Smooth muscle cell (in vitro differentiated cells): ENCODE measurements around the gene KLHL18. TPM values are rescaled to one million over a fixed set of nuclear protein-coding genes. Genes with fewer than 3 reads are reported as not detected.
"Not testable (repeated sequence)": the region's sequence is repeated elsewhere in the genome, so short reads cannot be mapped to it uniquely, and the experiment has no call there.

Source experiments
- DNase-seq: peaks from one replicate; lab custom pipeline; 2025; ENCODE audit not compliant: unreplicated experiment; lab: John Stamatoyannopoulos, UW
- H2AFZ ChIP-seq: fragments of 200-600 bp; sonication (generic); 2 replicates; pipeline ENCODE4 v1.6.0; 2016; ENCODE audit warnings: antibody characterized with exemption, low read depth, mild to moderate bottlenecking
- H3F3A ChIP-seq: fragments of 200-600 bp; sonication (generic); 2 replicates; pipeline ENCODE4 v1.6.0; 2017; ENCODE audit warnings: antibody characterized with exemption, low read depth
- H3K27ac ChIP-seq: fragments of 200-600 bp; sonication (generic); 2 replicates; pipeline ENCODE4 v1.5.1; 2016; ENCODE audit warnings: low read depth, mild to moderate bottlenecking
- H3K27me3 ChIP-seq: fragments of 200-600 bp; sonication (generic); 2 replicates; pipeline ENCODE4 v1.6.1; 2016; ENCODE audit warnings: low read depth, mild to moderate bottlenecking
- H3K36me3 ChIP-seq: fragments of 200-600 bp; sonication (generic); 2 replicates; pipeline ENCODE4 v1.5.1; 2016; ENCODE audit warnings: low read depth
- H3K4me1 ChIP-seq: fragments of 200-600 bp; sonication (generic); 2 replicates; pipeline ENCODE4 v1.5.1; 2016; ENCODE audit warnings: low read depth
- H3K4me2 ChIP-seq: fragments of 200-600 bp; sonication (generic); 2 replicates; pipeline ENCODE4 v1.6.0; 2016; ENCODE audit warnings: mild to moderate bottlenecking
- H3K4me3 ChIP-seq: fragments of 200-600 bp; sonication (generic); 2 replicates; pipeline ENCODE4 v1.5.1; 2016; ENCODE audit warnings: mild to moderate bottlenecking
- H3K79me2 ChIP-seq: fragments of 200-600 bp; sonication (generic); 2 replicates; pipeline ENCODE4 v1.6.0; 2016; ENCODE audit warnings: low read depth, mild to moderate bottlenecking
- H3K9ac ChIP-seq: fragments of 200-600 bp; sonication (generic); 2 replicates; pipeline ENCODE4 v1.6.0; 2016; ENCODE audit warnings: low read depth
- H3K9me3 ChIP-seq: fragments of 200-600 bp; sonication (generic); replicated peaks from 2 replicates; pipeline ENCODE4 v1.5.1; 2016; ENCODE audit warnings: low read depth
- H4K20me1 ChIP-seq: fragments of 200-600 bp; sonication (generic); 2 replicates; pipeline ENCODE4 v1.6.0; 2016; ENCODE audit warnings: low read depth
- WGBS: methylation state at CpG from one replicate; pipeline ENCODE4 v1.1.7; 2016; ENCODE audit warnings: low lambda C conversion rate; 5-methylcytosine and 5-hydroxymethylcytosine counted together
- polyA plus RNA-seq: library from polyadenylated mRNA; unstranded; fragments of >200 nt; fragmentation: Nextera tagmentation; extraction: Ambion mirVana; gene quantifications from 2 replicates; pipeline ENCODE4 v1.2.1, GENCODE V29; 2016
- total RNA-seq: library from RNA; depleted of rRNA; stranded (reverse); fragments of >200 nt; gene quantifications from 2 replicates; pipeline ENCODE4 v1.2.3, GENCODE V29; 2014
- TF ChIP-seq, protein P1 (sequence below): fragments of 200-600 bp; sonication (generic); IDR thresholded peaks from 2 replicates; pipeline ENCODE4 v1.5.1; 2017; ENCODE audit warnings: borderline replicate concordance, mild to moderate bottlenecking, antibody characterized with exemption; ENCODE audit not compliant: insufficient read depth, poor library complexity, severe bottlenecking

KLHL18 gene
- total and polyA plus RNA-seq, 2 experiments from 2014 or later, result 17.6 to 17.8 TPM

DNA sequence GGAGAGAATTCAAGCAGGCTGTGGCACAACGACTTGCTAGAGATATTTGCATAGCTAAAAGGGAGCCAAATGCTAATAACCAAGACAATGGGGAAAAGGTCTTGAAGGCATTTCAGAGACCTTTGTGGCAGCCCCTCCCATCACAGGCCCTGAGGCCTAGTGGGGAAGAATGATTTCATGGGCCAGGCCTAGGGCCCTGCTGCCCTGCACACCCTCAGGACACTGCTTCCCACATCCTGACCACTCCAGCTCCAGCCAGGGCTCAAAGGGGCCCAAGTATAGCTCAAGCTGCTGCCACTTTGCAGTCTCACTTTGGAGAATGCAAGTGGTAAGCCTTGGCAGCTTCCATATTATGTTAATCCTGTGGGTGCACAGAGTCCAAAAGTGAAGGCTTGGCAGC, 76.6 kb downstream of the KLHL18 start:
- no peak overlapping the region for H3K4me3 ChIP-seq
- peak overlapping the region; percentile 62 for H3K27ac ChIP-seq
- no peak overlapping the region for H3K9ac ChIP-seq
- H2AFZ ChIP-seq, result no peak overlapping the region
- no peak overlapping the region for H3K4me2 ChIP-seq
- no peaks in the 10 kb centered on the region for H3F3A ChIP-seq
- H4K20me1 ChIP-seq, result no peaks in the 10 kb centered on the region
- H3K27me3 ChIP-seq, result no peaks in the 10 kb centered on the region
- no peaks in the 10 kb centered on the region for H3K9me3 ChIP-seq
- H3K36me3 ChIP-seq, result no peaks in the 10 kb centered on the region
- 50% methylated on average over 1 of the region's 1 CpG for WGBS
- DNase-seq, result no peak
- TF ChIP-seq, protein P1, sequence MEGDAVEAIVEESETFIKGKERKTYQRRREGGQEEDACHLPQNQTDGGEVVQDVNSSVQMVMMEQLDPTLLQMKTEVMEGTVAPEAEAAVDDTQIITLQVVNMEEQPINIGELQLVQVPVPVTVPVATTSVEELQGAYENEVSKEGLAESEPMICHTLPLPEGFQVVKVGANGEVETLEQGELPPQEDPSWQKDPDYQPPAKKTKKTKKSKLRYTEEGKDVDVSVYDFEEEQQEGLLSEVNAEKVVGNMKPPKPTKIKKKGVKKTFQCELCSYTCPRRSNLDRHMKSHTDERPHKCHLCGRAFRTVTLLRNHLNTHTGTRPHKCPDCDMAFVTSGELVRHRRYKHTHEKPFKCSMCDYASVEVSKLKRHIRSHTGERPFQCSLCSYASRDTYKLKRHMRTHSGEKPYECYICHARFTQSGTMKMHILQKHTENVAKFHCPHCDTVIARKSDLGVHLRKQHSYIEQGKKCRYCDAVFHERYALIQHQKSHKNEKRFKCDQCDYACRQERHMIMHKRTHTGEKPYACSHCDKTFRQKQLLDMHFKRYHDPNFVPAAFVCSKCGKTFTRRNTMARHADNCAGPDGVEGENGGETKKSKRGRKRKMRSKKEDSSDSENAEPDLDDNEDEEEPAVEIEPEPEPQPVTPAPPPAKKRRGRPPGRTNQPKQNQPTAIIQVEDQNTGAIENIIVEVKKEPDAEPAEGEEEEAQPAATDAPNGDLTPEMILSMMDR, result no peak
- H3K79me2 ChIP-seq, result no peaks in the 10 kb centered on the region
- no peaks in the 10 kb centered on the region for H3K4me1 ChIP-seq

DNA sequence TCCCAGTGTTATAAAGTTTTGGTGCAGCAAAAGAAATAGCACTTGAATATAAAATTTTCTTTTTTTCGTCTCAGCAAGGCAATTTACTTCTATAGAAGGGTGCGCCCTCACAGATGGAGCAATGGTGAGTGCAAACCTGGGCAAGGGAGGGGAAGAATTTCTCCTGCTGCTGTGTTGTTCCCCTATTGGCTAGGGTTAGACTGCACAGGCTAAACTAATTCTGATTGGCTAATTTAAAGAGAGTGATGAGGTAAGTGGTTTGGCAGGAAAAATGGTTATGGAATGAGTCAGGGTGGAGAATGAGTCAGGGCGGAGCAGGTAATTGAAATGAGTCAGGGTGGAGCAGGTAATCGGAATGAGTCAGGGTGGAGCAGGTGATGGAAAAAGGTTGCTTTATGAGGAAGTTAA, 77.4 kb downstream of the KLHL18 start:
- not testable (repeated sequence) for H3K79me2 ChIP-seq, H2AFZ ChIP-seq, H3K9me3 ChIP-seq, H3K9ac ChIP-seq, H3K4me3 ChIP-seq, H3K36me3 ChIP-seq, DNase-seq, H3K27me3 ChIP-seq, H3F3A ChIP-seq, H3K4me2 ChIP-seq, H4K20me1 ChIP-seq, H3K4me1 ChIP-seq
- WGBS, result 82% methylated on average over 4 of the region's 4 CpGs
- H3K27ac ChIP-seq, result peak overlapping the region; percentile 62

DNA sequence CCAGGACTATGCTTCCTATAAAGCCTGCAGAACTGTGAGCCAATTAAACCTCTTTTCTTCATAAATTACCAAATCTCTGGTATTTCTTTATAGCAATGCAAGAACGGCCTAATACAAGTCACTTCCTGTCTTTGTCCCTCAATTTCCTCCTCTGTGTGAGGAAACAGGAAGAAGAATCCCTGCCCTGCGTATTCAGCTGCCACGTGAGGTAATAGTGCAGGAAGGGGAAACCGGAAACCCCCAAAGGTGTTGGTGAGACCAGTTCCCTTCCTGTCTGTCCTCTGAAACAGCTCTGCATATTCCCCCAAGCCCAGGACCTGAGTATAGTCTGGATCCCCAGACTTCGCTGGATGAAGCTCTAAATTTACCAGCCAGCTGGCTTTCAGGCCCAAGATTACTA, 80.0 kb downstream of the KLHL18 start:
- Histone ChIP-seq H2AFZ (no peak overlapping the region), H3K9ac (no peak overlapping the region), H3F3A (no peaks in the 10 kb centered on the region), H3K4me3 (no peak overlapping the region), H3K4me2 (no peak overlapping the region), H3K36me3 (no peaks in the 10 kb centered on the region), H3K79me2 (no peaks in the 10 kb centered on the region), H3K4me1 (no peaks in the 10 kb centered on the region), H3K27ac (no peak overlapping the region), H4K20me1 (no peaks in the 10 kb centered on the region), H3K9me3 (no peaks in the 10 kb centered on the region), H3K27me3 (no peaks in the 10 kb centered on the region)
- DNase-seq, result no peak
- 92% methylated on average over 5 of the region's 5 CpGs for WGBS
- TF ChIP-seq, protein P1, result no peak

DNA sequence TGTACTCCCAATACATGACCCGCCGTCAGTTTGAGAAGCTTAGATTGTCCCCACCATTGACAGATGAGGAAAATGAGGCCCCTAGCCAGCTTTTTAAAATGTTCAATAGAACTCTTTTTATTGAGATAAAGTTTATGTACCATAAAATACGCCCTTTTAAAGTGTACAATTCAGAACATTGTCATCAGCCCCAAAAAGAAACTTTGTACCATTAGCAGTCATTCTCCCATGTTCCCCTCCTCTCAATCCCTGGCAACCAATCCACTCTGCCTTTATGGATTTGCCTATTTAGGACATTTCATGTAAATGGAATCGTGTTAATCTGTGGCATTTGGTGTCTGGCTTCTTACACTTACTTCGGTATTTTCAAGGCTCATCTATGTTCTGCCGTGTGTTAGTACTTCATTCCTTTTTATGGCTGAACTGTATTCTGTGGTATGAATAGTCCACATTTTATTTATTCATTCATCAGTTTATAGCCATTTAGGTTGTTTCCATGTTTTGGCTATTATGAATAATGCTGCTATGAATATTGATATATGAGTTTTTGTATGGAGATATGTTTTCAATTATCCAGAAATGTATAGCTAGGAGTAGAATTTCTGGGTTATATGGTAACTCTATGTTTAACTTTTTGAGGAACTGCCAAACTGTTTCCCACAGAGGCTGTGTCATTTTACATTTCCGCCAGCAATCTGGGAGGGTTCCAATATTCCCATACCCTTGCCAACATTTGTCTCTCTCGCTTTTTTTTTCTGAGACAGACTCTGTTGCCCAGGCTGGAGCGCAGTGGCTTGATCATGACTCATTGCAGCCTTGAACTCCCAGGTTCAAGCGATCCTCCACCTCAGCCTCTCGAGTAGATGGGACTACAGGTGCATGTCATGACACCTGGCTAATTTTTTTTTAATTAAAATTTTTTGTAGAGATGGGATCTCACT, 82.7 kb downstream of the KLHL18 start:
- DNase-seq, result no peak
- Histone ChIP-seq H3K27ac (no peak overlapping the region), H3K36me3 (no peaks in the 10 kb centered on the region), H3K9ac (no peak overlapping the region), H2AFZ (no peak overlapping the region), H3K27me3 (no peaks in the 10 kb centered on the region), H3K4me3 (no peak overlapping the region), H3K4me2 (no peak overlapping the region), H3K79me2 (no peaks in the 10 kb centered on the region), H3K4me1 (no peaks in the 10 kb centered on the region), H3K9me3 (no peaks in the 10 kb centered on the region), H3F3A (no peaks in the 10 kb centered on the region), H4K20me1 (no peaks in the 10 kb centered on the region)
- TF ChIP-seq, protein P1, result no peak
- 91% methylated on average over 11 of the region's 11 CpGs for WGBS
